ENCODE results near the gene AHSG. TPM values are rescaled to one million over a fixed set of nuclear protein-coding genes. Genes with fewer than 3 reads are reported as not detected.
A peak's percentile ranks its signal among the peaks of the same experiment; 100 is the strongest.
"Not testable (repeated sequence)": the region's sequence is repeated elsewhere in the genome, so short reads cannot be mapped to it uniquely, and the experiment has no call there.

AHSG gene
- total RNA-seq, 1 donor from 2014 or later = not detected

GRCh38 chr3:186617036-186617946 lies 4.4 kb downstream of the AHSG start:
- DNase-seq (ENCODE audit: low read depth in 2 of 2) = peak; percentile 44 to 75

GRCh38 chr3:186618318-186618938 lies 5.6 kb downstream of the AHSG start:
- DNase-seq (ENCODE audit: low read depth in 2 of 2) = no peak

DNA sequence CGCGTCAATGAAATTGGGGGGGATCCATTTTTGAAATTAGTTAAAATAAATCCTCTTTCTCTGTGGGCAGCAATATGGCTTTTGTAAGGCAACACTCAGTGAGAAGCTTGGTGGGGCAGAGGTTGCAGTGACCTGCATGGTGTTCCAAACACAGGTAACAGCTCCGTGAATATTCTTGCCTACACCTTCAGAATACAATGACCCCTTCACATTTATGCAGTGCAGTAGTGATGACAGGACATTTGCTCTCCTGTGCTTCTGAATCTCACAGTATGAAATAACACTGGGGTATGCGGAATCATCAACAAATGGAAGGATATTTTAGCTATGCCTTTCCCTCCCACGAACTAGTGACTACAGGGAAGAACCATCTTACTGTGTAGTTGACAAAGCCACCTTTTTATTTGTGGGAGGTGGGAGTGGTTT lies 6.9 kb downstream of the AHSG start:
- DNase-seq (ENCODE audit: low read depth in 2 of 2) = no peak

DNA sequence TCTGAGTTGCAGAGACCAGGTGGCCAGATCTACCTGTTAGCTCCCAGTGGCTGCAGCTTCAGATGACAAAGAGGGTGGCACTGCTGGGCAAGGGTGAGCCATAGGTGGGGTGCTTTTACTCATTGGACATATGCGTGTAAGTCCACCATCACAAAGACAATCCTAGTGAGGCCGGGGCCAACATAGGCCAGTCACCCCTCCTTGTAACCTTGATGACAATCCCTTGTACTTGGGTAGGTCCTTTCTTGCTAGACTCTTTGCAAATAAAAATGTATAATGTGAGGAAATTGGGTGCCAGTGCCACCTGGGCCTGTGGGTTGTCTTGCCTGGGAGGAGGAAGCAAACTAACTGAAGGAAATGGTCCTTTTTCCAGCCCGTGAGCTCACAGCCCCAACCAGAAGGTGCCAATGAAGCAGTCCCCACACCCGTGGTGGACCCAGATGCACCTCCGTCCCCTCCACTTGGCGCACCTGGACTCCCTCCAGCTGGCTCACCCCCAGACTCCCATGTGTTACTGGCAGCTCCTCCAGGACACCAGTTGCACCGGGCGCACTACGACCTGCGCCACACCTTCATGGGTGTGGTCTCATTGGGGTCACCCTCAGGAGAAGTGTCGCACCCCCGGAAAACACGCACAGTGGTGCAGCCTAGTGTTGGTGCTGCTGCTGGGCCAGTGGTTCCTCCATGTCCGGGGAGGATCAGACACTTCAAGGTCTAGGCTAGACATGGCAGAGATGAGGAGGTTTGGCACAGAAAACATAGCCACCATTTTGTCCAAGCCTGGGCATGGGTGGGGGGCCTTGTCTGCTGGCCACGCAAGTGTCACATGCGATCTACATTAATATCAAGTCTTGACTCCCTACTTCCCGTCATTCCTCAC lies 7.6 kb downstream of the AHSG start:
- no peak for DNase-seq (ENCODE audit: low read depth in 2 of 2)

DNA sequence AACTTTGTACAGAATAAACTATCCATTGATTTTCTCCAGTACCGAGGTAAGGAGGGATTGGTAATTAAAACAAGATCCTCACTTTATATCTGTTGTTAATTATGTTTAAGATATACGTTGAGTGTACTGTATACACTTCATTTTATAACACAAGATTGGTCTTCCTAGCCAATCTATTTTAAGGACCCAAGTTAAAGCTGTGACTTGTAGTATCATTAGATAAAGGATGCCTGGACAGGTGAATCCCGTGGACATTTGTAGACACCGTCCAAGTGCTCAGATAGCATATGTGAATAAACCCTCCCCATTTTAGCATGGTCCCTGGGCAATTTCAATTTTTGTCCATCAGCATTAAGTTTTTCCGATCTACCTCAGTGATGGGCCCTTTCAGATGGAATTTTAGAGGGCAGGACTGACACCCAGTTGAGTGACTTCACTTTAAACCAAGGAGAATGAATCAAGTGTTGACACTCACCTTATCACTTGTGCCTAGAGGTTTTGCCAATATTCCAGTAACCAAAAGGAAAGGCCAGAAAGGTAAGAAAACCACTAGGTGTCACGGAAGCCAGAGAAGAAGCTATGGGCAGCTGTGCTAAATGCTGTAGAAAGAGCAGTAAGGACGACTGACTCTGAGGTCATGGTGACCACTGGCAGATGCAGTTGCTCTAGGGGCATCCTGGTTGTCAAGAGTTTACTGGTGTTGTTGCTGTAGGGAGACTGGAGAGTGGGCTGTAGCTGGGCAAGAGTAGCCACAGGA lies 9.2 kb downstream of the AHSG start:
- DNase-seq (ENCODE audit: low read depth in 2 of 2) = no peak

- DNase-seq (ENCODE audit: low read depth in 2 of 2) = no peak
Observed at GRCh38 chr3:186622651-186623310, 9.9 kb downstream of the AHSG start.

- DNase-seq (ENCODE audit: low read depth in 2 of 2) = no peak
Observed at GRCh38 chr3:186624598-186624997, 11.7 kb downstream of the AHSG start.

- DNase-seq (ENCODE audit: low read depth in 2 of 2) = no peak
Observed at GRCh38 chr3:186625600-186626042, 12.8 kb downstream of the AHSG start.

DNA sequence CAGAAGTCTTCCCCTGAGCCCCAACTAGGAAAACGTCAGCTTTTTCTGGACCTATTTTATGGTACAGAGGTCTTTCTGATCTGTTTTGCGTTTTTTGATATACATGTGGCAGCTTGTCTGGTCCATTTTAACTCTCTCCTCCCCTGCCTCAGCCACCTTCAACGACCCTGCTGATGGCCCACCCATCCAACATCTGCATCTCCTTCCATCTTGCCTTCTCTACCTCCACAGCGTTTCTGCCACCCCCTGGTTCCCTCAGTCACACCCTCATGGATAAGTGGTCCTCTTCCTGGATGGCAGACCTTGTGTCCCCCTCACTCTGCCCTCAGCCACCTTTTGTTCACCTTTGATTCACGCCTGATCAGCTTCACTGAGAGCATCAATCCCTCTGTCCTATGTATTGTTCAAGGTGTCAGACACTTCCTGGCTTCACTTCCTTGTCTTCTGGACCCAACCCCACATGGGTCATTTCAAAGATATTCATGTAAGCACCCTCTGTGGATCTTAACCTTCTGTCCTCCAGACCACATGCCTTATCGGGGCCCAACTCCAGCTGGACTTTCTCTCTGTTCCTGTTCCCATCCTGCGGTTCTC lies 13.5 kb downstream of the AHSG start:
- DNase-seq (ENCODE audit: low read depth in 2 of 2) = no peak

DNA sequence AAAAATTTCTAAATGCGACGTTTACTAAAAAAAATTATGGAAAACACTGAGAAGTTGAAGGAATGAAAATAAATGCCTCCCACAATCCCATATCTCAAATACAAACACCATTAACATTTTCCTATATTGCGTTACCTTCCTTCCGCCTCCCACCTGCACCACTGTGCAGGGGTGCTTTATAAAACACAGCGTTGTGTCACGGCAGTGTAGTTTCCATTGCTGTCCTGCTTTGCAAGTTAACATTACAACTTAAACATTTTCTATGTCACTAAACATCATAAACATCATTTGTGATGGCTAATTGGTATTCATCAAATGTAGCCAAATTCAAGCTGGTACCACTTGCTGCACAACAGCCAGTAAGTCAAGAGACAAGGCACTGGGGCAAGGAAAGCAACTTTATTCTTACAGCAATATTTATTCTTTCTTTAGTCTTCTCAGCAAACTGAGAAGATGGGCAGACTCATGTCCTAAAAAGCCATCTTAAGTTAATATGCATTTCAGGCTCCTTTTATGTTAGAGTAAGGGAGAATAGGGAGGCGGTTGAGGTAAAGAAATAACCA lies 15.1 kb downstream of the AHSG start:
- no peak for DNase-seq (ENCODE audit: low read depth in 2 of 2)

DNA sequence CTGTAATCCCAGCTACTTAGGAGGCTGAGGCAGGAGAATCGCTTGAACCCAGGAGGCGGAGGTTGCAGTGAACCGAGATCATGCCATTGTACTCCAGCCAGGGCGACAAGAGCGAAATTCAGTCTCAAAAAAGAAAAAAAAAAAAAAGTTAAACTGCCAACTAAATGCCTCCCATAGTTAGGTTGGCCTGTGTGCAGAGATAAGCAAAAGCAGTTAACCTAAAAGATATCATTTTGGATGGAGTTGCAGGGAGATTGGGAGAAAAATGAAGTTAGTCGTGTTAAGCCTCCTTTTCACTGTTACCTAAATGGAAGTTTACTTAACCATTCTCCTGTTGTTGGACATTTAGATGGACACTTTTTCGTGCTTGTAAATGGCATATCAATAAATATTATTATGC lies 15.9 kb downstream of the AHSG start:
- no peak for DNase-seq (ENCODE audit: low read depth in 2 of 2)

DNA sequence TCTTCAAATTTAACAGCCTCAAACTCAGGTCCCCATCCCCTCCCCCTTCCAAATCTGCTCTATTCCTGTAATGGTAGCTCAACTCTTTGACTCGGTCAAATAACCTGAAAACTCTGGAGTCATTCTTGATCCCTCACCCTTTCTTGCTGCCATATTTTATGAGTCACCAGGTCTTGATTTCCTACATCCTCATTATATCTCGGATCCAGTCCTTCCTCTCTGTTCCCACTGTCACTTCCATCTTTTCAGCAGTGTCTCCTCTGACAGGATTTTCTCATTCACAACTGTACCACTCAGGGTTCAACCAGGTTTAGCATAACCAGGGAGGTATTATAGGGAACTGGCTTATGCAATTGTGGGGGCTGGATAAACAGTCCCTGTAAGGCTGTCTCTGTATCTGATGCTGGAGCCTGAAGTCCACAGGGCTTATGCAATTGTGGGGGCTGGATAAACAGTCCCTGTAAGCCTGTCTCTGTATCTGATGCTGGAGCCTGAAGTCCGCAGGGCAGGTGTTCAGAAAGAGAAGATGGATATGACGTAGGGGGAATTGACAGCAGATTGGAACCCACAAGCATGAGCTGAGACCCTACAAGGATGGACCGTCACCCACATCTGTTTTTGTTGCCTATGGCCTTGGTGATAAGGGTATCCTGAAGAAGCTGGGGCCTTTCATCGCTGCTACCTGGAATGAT lies 18.2 kb downstream of the AHSG start:
- no peak for DNase-seq (ENCODE audit: low read depth in 2 of 2)

DNA sequence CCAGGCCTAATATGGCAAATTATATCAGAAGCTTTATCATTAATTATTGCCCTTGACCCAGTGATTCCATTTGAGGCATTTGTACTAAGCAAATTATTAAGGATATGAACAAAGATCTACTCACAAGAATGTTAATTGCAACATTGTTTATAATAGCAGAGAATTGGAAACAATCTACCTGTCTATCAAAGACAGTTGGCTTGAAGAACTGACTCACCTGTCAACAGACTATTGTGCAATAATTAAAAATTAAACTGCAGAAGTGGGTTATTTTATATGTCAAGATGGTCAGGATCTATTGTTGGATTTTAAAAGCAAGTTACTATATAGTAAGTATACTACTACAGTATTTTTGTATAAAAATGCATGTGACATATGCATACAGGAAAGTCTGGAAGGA lies 20.6 kb downstream of the AHSG start:
- DNase-seq (ENCODE audit: low read depth in 2 of 2) = no peak

GRCh38 chr3:186634207-186634606 lies 21.3 kb downstream of the AHSG start:
- DNase-seq (ENCODE audit: low read depth in 2 of 2) = not testable (repeated sequence)

GRCh38 chr3:186635532-186635931 lies 22.7 kb downstream of the AHSG start:
- DNase-seq (ENCODE audit: low read depth in 2 of 2) = no peak

- no peak for DNase-seq (ENCODE audit: low read depth in 2 of 2)
Observed at GRCh38 chr3:186636536-186636935, 23.7 kb downstream of the AHSG start.

- DNase-seq (ENCODE audit: low read depth in 2 of 2) = no peak
Observed at GRCh38 chr3:186637686-186638085, 24.8 kb downstream of the AHSG start.

GRCh38 chr3:186638259-186638658 lies 25.4 kb downstream of the AHSG start:
- no peak for DNase-seq (ENCODE audit: low read depth in 2 of 2)

- DNase-seq (ENCODE audit: low read depth in 2 of 2) = no peak
Observed at GRCh38 chr3:186639778-186640472, 27.1 kb downstream of the AHSG start, which contains the start of gene FETUB. TSS of gene FETUB (plus strand) at chr3:186640399. CDS start at chr3:186640461, 62 bp downstream.

Measured in dermis microvascular lymphatic vessel endothelial cell (primary cell).